ENCODE results near the gene RNF41.
"Not testable (repeated sequence)": the region's sequence is repeated elsewhere in the genome, so short reads cannot be mapped to it uniquely, and the experiment has no call there.

The RNF41 gene

GRCh38 chr12:56221757-56222530 is at the start of gene RNF41:
Gene RNF41 (minus strand): TSS chr12:56221922. CDS start chr12:56214047, 7,875 bp downstream.
- Histone ChIP-seq H3K4me1 (ENCODE audit: insufficient read depth, poor library complexity, severe bottlenecking) (peaks cover 3% of the 10 kb centered on the region), H3K9me3 (ENCODE audit: severe bottlenecking) (no peaks in the 10 kb centered on the region), H3K36me3 (ENCODE audit: low read depth) (peaks cover 2% of the 10 kb centered on the region), H3K27me3 (ENCODE audit: insufficient read depth, poor library complexity, severe bottlenecking) (no peaks in the 10 kb centered on the region), H3K27ac (ENCODE audit: poor library complexity, severe bottlenecking) (peak within 1 kb of the TSS; percentile 81), H3K4me3 (ENCODE audit: severe bottlenecking) (peak within 1 kb of the TSS; percentile 79)
- DNase-seq (ENCODE audit: low spot score) (peak; percentile 96), ATAC-seq (ENCODE audit: low read depth) (peak; percentile 79)
- peak; percentile 10 for TF ChIP-seq CTCF (IDR thresholded peaks at IDR 0.05; ENCODE audit: poor library complexity, severe bottlenecking)

- ATAC-seq (ENCODE audit: low read depth): peak; percentile 40; the same call in 1 of the 3 replicates
- H3K36me3 ChIP-seq (ENCODE audit: low read depth): peaks cover 46% of the 10 kb centered on the region
- DNase-seq (ENCODE audit: low spot score): no peak
- no peak overlapping the region for H3K27ac ChIP-seq (ENCODE audit: poor library complexity, severe bottlenecking)
- TF ChIP-seq CTCF (IDR thresholded peaks at IDR 0.05; ENCODE audit: poor library complexity, severe bottlenecking): peak; percentile 58
- H3K4me1 ChIP-seq (ENCODE audit: insufficient read depth, poor library complexity, severe bottlenecking): no peaks in the 10 kb centered on the region
- H3K4me3 ChIP-seq (ENCODE audit: severe bottlenecking): no peak overlapping the region
- H3K9me3 ChIP-seq (ENCODE audit: severe bottlenecking): no peaks in the 10 kb centered on the region
- H3K27me3 ChIP-seq (ENCODE audit: insufficient read depth, poor library complexity, severe bottlenecking): no peaks in the 10 kb centered on the region
These were observed 49.3 kb upstream of the RNF41 start for GRCh38 chr12:56271031-56271430.

GRCh38 chr12:56267443-56268071 is 45.8 kb upstream of the RNF41 start:
- no peak for TF ChIP-seq CTCF (IDR thresholded peaks at IDR 0.05; ENCODE audit: poor library complexity, severe bottlenecking)
- H3K27me3 ChIP-seq (ENCODE audit: insufficient read depth, poor library complexity, severe bottlenecking): no peaks in the 10 kb centered on the region
- peaks cover 14% of the 10 kb centered on the region for H3K36me3 ChIP-seq (ENCODE audit: low read depth)
- DNase-seq (ENCODE audit: low spot score) (no peak), ATAC-seq (ENCODE audit: low read depth) (no peak)
- H3K9me3 ChIP-seq (ENCODE audit: severe bottlenecking): no peaks in the 10 kb centered on the region
- peak overlapping the region; percentile 65 for H3K4me3 ChIP-seq (ENCODE audit: severe bottlenecking)
- H3K4me1 ChIP-seq (ENCODE audit: insufficient read depth, poor library complexity, severe bottlenecking): peaks cover 4% of the 10 kb centered on the region
- H3K27ac ChIP-seq (ENCODE audit: poor library complexity, severe bottlenecking): peak overlapping the region; percentile 46

- peak; percentile 69 for TF ChIP-seq CTCF (IDR thresholded peaks at IDR 0.05; ENCODE audit: poor library complexity, severe bottlenecking)
- Histone ChIP-seq H3K27me3 (ENCODE audit: insufficient read depth, poor library complexity, severe bottlenecking) (no peaks in the 10 kb centered on the region), H3K9me3 (ENCODE audit: severe bottlenecking) (no peaks in the 10 kb centered on the region), H3K27ac (ENCODE audit: poor library complexity, severe bottlenecking) (peak within 1 kb of the TSS; percentile 46), H3K36me3 (ENCODE audit: low read depth) (peaks cover 14% of the 10 kb centered on the region), H3K4me3 (ENCODE audit: severe bottlenecking) (peak within 1 kb of the TSS; percentile 65), H3K4me1 (ENCODE audit: insufficient read depth, poor library complexity, severe bottlenecking) (peaks cover 8% of the 10 kb centered on the region)
- DNase-seq (ENCODE audit: low spot score): peak; percentile 85
- ATAC-seq (ENCODE audit: low read depth): peak; percentile 83
These were observed 45.1 kb upstream of the RNF41 start, which contains the start of gene COQ10A for GRCh38 chr12:56266693-56267442. Gene COQ10A (plus strand): TSS chr12:56266942. CDS start chr12:56267119, 177 bp downstream.

GRCh38 chr12:56266068-56266692 is 44.5 kb upstream of the RNF41 start:
- Histone ChIP-seq H3K4me3 (ENCODE audit: severe bottlenecking) (peak overlapping the region; percentile 65), H3K27ac (ENCODE audit: poor library complexity, severe bottlenecking) (peak overlapping the region; percentile 46), H3K4me1 (ENCODE audit: insufficient read depth, poor library complexity, severe bottlenecking) (peaks cover 15% of the 10 kb centered on the region)
- not testable (repeated sequence) for H3K36me3 ChIP-seq (ENCODE audit: low read depth); ATAC-seq (ENCODE audit: low read depth); DNase-seq (ENCODE audit: low spot score); H3K27me3 ChIP-seq (ENCODE audit: insufficient read depth, poor library complexity, severe bottlenecking); H3K9me3 ChIP-seq (ENCODE audit: severe bottlenecking)

GRCh38 chr12:56262955-56263354 is 41.2 kb upstream of the RNF41 start:
- not testable (repeated sequence) for ATAC-seq (ENCODE audit: low read depth); DNase-seq (ENCODE audit: low spot score); H3K36me3 ChIP-seq (ENCODE audit: low read depth); H3K4me3 ChIP-seq (ENCODE audit: severe bottlenecking); H3K27me3 ChIP-seq (ENCODE audit: insufficient read depth, poor library complexity, severe bottlenecking); H3K9me3 ChIP-seq (ENCODE audit: severe bottlenecking); H3K27ac ChIP-seq (ENCODE audit: poor library complexity, severe bottlenecking)
- H3K4me1 ChIP-seq (ENCODE audit: insufficient read depth, poor library complexity, severe bottlenecking): peaks cover 19% of the 10 kb centered on the region

All from RWPE2 (cell line).